Thyroid gland (tissue), 4 donors: ENCODE data around the gene ADAM8. TPM values are rescaled to one million over a fixed set of nuclear protein-coding genes. Genes with fewer than 3 reads are reported as not detected.

ENCODE experiments used
- DNase-seq, 2 donors: peaks; one replicate each; pipeline ENCODE4 v3.0.0-alpha.2; 2019
- H3K27ac ChIP-seq, 3 donors: fragments of 200-600 bp; sonication (generic); 1 replicate in 2 of 3; 2 replicates in 1 of 3; pipeline ENCODE4 v1.5.1; 2016 to 2019; ENCODE audit warnings: mild to moderate bottlenecking in 1 of 3, moderate library complexity in 1 of 3
- H3K27me3 ChIP-seq: fragments of 200-600 bp; sonication (generic); one replicate; pipeline ENCODE4 v1.5.1; 2019
- H3K36me3 ChIP-seq, 2 donors: fragments of 200-600 bp; sonication (generic); one replicate each; pipeline ENCODE4 v1.5.1; 2016 to 2019
- H3K4me1 ChIP-seq, 2 donors: fragments of 200-600 bp; sonication (generic); one replicate each; pipeline ENCODE4 v1.5.1; 2017 to 2019
- H3K4me3 ChIP-seq, 3 donors: fragments of 200-600 bp; sonication (generic); replicated peaks in 1 of 3; 1 replicate in 2 of 3; 2 replicates in 1 of 3; pipeline ENCODE4 v1.5.1; 2016; ENCODE audit warnings: mild to moderate bottlenecking in 1 of 3
- H3K9me3 ChIP-seq: fragments of 200-600 bp; sonication (generic); one replicate; pipeline ENCODE4 v1.5.1; 2017
- POLR2A ChIP-seq, 2 donors: fragments of 450-650 bp; IDR thresholded peaks; one replicate each; pipeline ENCODE4 v1.6.1; 2017; ENCODE audit warnings: antibody characterized with exemption in 2 of 2, mild to moderate bottlenecking in 2 of 2, moderate library complexity in 1 of 2
- WGBS, 2 donors: methylation state at CpG; one replicate each; pipeline ENCODE4 v1.1.5; 2017; 5-methylcytosine and 5-hydroxymethylcytosine counted together
- intact Hi-C: fragments of 100-400 bp; cut with DNase I; formaldehyde crosslinking; loops from one replicate; pipeline ENCODE4 v1.15.1; 2023
- total RNA-seq, 4 donors: library from RNA; depleted of rRNA; stranded (reverse); fragments of >200 nt; gene quantifications; one replicate each; pipeline ENCODE4 v1.2.3, GENCODE V29; 2016
- TF ChIP-seq, protein P1 (sequence below), 6 experiments: fragments of 200-600 bp in 3 of 6; fragments of 450-650 bp in 3 of 6; sonication (generic) in 3 of 6; IDR thresholded peaks; one replicate each; pipeline ENCODE4 v1.5.1; 2016 to 2019; ENCODE audit warnings: antibody characterized with exemption in 6 of 6, mild to moderate bottlenecking in 2 of 6, inconsistent platforms in 1 of 6, moderate library complexity in 1 of 6

The ADAM8 gene
- total RNA-seq, 4 donors from 2014 or later = 1.6 to 9.8 (median 2.6) TPM

DNA sequence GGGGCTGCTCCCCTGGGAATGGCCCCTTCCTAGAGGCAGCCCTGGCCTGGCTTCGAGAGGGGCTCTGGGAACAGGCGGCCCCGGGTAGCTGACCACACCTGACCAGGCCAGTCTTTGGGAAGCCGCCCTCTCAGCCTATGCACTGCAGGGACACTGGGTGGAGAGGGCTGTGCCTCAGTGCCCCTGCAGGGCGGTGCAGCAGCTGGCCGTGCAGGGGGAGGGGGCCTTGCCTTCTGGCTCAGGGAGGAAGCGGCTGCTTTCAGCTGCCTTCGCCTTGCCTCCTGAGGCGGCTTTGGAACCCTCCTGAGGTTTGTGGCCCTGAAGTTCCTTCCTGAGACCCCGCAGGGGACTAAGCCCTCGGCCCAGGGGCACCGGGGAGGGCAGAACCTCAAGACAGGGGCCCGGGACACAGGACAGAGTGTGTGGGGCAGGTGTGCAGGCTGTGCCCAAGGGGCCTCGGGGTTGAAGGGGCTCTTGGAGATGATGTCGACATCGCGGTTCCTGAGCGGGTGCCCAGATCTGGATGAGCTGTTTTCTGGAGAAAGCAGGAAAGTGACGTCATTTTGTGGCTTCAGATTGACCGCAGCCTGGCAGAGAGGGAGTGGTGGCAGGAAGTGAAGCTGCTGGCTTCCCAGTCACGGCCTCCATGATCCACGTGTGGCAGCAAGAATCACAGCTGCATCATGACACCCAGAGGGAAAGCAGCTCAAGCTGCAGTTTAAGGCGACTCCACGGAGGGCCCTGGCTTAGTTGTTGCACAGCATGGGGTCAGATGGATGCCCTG, 17.7 kb downstream of the ADAM8 start:
- H3K4me1 ChIP-seq = peaks cover 17 to 42% of the 10 kb centered on the region in 2 donors
- peak overlapping the region in 2 of 3 donors; percentile 36 to 41 for H3K27ac ChIP-seq
- H3K36me3 ChIP-seq = no peaks in the 10 kb centered on the region
- no peaks in the 10 kb centered on the region for H3K27me3 ChIP-seq
- no peak overlapping the region for H3K4me3 ChIP-seq
- DNase-seq = peak; percentile 22 to 40
- no peak for TF ChIP-seq POLR2A (IDR thresholded peaks at IDR 0.05)
- TF ChIP-seq, protein P1, sequence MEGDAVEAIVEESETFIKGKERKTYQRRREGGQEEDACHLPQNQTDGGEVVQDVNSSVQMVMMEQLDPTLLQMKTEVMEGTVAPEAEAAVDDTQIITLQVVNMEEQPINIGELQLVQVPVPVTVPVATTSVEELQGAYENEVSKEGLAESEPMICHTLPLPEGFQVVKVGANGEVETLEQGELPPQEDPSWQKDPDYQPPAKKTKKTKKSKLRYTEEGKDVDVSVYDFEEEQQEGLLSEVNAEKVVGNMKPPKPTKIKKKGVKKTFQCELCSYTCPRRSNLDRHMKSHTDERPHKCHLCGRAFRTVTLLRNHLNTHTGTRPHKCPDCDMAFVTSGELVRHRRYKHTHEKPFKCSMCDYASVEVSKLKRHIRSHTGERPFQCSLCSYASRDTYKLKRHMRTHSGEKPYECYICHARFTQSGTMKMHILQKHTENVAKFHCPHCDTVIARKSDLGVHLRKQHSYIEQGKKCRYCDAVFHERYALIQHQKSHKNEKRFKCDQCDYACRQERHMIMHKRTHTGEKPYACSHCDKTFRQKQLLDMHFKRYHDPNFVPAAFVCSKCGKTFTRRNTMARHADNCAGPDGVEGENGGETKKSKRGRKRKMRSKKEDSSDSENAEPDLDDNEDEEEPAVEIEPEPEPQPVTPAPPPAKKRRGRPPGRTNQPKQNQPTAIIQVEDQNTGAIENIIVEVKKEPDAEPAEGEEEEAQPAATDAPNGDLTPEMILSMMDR (IDR thresholded peaks at IDR 0.05) = no peak
- H3K9me3 ChIP-seq = no peaks in the 10 kb centered on the region
- 53 to 75% methylated on average over 14 to 21 of the region's 24 CpGs for WGBS, 2 donors
- intact Hi-C loops = no loop called here

GRCh38 chr10:133258066-133258817, 18.4 kb downstream of the ADAM8 start:
- H3K27ac ChIP-seq = peak overlapping the region; percentile 1 to 49 (median 36)
- 27 to 70% methylated on average over 2 to 5 of the region's 21 CpGs for WGBS, 2 donors
- DNase-seq = peak; percentile 85 to 87
- no peak for TF ChIP-seq POLR2A (IDR thresholded peaks at IDR 0.05)
- TF ChIP-seq, protein P1 (IDR thresholded peaks at IDR 0.05) = no peak
- intact Hi-C loops = no loop called here
- no peaks in the 10 kb centered on the region for H3K9me3 ChIP-seq
- no peaks in the 10 kb centered on the region for H3K36me3 ChIP-seq
- H3K4me3 ChIP-seq = no peak overlapping the region
- H3K4me1 ChIP-seq = peaks cover 17 to 42% of the 10 kb centered on the region in 2 donors
- no peaks in the 10 kb centered on the region for H3K27me3 ChIP-seq

DNA sequence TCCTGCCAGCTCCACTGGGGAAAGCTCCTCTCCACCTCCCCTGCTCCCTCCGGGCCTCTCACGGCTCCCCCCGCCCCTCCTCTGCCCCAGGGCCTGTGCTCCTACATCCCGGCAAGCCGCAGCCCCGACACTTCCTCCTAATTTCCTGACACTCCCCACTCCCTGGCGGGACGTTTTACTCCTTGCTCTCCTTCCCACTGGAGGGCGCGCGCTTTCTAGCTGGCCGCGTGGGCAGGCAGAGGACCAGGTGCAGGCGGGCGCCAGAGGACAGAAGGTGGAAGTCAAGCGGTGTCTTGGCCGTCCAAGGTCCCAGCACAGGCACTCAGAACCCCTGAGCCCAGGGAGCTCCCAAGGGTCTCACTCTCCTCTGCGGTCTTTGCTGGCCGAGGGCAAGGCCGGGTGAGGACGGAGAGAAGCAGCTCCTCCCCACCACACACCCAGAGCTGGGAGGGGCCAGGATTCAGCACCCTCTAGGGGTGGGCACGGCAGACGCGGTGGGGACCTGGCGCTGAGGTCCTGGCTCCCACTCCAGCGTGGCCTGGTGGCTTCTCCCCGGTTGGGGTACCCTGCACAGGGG, 19.1 kb downstream of the ADAM8 start:
- H3K27ac ChIP-seq = peak overlapping the region in 2 of 3 donors; percentile 8 to 49
- no peaks in the 10 kb centered on the region for H3K9me3 ChIP-seq
- no peaks in the 10 kb centered on the region for H3K27me3 ChIP-seq
- WGBS, 2 donors = 1 to 6% methylated on average over 11 to 12 of the region's 27 CpGs
- peak; percentile 66 to 69 for DNase-seq
- H3K4me1 ChIP-seq = peaks cover 17 to 41% of the 10 kb centered on the region in 2 donors
- TF ChIP-seq, protein P1 (IDR thresholded peaks at IDR 0.05) = peak in 4 of 6 experiments; percentile 11 to 43 (median 31)
- TF ChIP-seq POLR2A (IDR thresholded peaks at IDR 0.05) = no peak
- H3K36me3 ChIP-seq = no peaks in the 10 kb centered on the region
- H3K4me3 ChIP-seq = no peak overlapping the region
- intact Hi-C loops = no loop called here

- WGBS, 2 donors = 82% methylated on average over 12 to 13 of the region's 15 CpGs
- DNase-seq = no peak
- Histone ChIP-seq H3K4me3 (no peak overlapping the region), H3K27ac (no peak overlapping the region), H3K27me3 (no peaks in the 10 kb centered on the region), H3K36me3 (no peaks in the 10 kb centered on the region), H3K4me1 (peaks cover 14 to 28% of the 10 kb centered on the region in 2 donors), H3K9me3 (no peaks in the 10 kb centered on the region)
- TF ChIP-seq, protein P1 (IDR thresholded peaks at IDR 0.05) = no peak
- TF ChIP-seq POLR2A (IDR thresholded peaks at IDR 0.05) = no peak
- intact Hi-C loops = no loop called here
These were observed 21.3 kb downstream of the ADAM8 start for GRCh38 chr10:133255323-133255722.
